ENCODE results near the gene SIRT4.
"Not testable (repeated sequence)": the region's sequence is repeated elsewhere in the genome, so short reads cannot be mapped to it uniquely, and the experiment has no call there.

Gene SIRT4

GRCh38 chr12:120283318-120283717 is 18.8 kb upstream of the SIRT4 start:
- DNase-seq = no peak

DNA sequence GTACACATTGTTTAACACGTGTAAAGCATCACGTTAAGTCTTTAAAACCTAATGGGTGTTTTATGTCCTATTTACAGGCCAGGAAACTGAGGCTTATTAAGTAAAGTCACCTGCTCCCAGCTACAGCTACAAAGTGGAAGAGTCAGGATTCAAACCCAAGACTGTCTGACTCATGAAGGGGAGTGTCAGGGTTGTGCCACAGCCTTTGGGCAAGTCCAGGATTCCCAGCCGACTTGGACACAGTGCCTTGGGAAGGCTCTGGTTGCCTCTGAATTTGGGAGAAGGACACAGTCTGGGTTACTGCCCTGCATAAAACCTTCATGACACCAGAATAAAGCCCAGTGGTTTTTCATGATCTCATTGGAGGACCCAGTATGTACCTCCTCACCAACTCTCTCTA is 17.7 kb upstream of the SIRT4 start:
- no peak for DNase-seq

GRCh38 chr12:120286768-120287490 is 15.2 kb upstream of the SIRT4 start:
- DNase-seq = no peak

DNA sequence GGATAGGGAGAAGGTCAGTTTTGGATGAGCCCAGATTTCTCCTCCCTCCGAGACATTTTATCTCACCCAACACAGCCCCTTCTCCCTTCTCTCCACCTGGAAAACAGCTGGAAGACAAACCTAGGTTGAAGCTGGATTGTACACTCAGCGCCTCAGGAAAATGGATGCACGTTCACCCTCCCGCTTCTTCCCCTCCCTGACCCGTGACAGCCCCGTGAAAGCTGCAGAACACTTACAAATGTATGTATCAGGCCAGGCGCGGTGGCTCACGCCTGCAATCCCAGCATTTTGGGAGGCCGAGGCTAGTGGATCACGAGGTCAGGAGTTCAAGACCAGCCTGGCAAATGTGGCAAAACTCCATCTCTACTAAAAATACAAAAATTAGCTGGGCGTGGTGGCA is 14.6 kb upstream of the SIRT4 start:
- DNase-seq = no peak

DNA sequence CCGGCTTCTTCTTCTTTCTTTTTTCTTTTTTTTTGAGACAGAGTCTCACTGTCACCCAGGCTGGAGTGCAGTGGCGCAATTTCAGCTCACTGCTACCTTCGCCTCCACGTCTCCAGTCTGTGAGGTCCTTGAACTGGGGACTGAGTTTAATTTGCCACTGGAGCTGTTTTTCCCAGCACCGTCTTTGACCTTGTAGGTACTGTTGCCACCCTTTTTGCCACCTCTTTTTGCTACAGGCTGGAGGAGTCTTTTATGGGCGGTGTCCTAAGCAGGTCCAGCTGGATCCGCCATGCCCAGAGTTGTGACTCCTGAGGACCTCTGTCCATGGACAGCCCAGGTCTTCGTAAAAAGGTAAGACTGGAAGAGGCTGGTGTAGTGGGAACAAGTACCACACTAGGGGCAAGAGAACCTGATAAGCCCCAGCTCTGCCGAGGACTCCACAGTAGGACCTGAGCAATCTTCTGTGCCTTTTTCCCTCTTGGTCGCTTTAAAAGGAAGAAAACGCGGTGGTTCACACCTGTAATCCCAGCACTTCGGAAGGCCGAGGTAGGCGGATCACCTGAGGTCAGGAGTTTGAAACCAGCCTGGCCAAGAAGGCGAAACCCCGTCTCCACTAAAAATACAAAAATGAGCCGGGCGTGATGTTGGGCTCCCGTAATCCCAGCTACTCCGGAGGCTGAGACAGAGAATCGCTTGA is 11.4 kb upstream of the SIRT4 start:
- DNase-seq = peak; percentile 46 to 58

DNA sequence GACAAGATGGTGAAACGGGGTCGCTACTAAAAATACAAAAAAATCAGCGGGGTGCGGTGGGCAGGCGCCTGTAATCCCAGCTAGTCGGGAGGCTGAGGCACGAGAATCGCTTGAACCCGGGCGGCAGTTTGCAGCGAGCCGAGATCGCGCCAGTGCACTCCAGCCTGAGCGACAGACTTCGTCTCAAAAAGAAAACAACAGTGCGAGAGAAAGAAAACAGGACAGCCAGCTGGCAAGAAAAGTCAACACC is 9.8 kb upstream of the SIRT4 start:
- DNase-seq = no peak

GRCh38 chr12:120292661-120293531 is 9.2 kb upstream of the SIRT4 start, which contains the start of gene RNU4-1:
Gene RNU4-1, minus strand, starts transcription at chr12:120293237.
- DNase-seq = peak; percentile 72 to 80

DNA sequence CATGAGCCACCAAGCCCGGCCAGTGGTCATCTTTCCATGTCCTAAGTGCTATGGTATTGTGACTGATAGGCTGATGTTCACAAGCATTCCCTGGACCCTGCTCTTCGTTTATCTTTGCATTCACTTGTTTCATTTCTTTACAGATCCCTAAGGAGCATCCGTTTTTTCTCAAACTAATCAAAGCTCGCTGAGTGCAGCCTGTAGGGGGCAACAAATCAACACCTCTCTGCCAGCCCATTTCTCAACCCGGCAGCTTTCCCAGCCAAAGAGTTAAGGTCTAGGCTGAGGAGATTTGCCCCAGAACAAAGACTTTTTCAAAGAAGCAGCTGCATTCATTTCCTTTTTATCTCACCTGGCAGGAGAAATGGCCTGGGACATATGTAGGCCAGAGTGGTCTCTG is 12.1 kb downstream of the SIRT4 start:
- no peak for DNase-seq

DNA sequence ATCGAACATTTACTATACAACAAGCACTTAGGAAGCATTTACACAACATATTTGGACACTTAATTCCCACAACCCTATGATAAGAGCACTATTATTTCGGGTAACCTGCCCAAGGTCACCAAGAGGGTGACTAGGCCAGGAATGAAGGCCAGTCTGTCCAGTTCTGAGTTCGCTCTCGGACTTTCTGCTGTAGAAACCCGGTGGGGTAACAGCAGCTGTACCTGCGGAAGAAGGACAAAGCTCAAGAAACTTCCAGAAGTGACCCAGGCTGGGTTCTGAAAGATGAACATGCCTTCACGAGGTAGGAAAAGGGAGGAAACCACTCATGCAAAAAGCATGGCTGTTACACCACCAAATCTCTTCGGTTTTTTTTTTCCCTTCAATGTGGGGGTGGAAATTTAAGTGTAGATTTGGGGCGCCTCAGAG is 14.7 kb downstream of the SIRT4 start:
- DNase-seq = no peak

DNA sequence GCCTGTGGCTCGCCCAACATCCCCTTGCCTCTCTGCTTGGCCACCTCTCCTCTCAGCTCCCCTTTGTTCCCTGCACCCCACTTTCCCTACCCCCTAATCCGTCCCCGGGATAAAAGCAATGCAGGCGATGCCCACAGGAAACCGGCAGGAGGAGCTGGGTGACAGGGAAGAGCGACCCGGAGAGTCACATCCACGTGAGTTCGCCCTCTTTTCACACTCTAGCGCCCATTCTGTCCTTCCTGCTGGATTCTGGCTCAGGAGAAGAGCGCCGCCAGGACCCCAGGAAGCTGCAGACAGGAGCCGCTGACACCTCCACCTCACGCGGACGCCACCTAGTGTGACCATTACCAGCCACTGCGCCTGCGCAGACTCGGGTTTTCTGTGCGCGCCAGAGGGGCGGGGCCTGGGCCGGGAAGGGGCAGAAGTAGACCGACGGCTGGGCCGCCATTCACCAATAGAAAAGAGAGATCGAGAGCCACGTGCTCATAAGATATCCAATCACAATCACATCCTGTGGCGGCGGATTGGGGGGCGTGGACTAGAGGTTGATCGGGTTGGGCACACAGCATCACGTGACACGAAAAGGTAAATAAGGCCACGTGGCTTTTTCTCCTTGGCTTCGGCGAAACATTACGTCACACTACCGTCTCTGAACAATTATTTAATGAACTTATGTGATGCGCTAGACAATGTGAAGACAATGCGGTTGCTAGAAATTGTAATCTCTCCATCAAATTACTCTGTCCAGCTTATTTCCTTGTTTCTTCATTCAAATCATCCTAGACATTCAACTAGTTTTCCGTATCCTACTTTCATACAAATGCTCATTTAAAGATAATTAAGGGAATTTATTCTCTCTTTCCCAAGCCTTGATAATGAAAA is 15.3 kb downstream of the SIRT4 start:
- DNase-seq = peak; percentile 100

DNA sequence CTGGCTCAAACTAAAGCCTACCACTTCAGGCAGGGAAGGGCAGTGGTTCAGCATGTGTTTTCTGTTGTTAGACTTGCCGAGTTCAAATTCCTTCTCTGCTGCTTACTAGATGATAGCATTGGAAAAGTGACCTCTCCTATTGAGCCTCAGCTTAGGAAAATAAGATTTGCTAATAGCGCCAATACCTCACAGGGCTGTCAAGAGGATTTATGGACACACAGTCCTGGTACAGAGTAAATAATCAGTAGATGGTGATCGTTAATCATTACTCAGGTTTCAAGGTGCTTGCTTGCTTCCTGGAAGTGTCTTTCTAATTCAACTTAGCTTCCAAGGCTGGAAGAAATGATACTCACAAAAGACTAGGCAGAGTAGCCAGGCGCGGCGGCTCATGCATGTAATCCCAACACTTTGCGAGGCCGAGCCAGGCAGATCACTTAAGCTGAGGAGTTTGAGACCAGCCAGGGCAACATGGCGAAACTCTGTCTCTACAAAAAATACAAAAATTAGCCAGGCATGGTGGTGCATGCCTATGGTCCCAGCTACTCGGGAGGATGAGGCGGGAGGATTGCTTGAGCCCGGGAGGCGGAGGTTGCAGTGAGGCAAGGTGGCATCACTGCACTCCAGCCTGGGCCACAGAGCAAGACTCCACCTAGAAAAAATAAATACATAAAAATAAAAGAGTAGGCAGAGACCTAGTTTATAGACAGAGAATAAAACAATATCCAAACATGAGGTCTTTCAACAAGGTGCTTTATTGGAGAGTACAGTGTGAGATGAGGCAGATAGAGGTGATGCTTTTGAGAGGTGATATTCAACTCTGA is 19.5 kb downstream of the SIRT4 start:
- no peak for DNase-seq

DNA sequence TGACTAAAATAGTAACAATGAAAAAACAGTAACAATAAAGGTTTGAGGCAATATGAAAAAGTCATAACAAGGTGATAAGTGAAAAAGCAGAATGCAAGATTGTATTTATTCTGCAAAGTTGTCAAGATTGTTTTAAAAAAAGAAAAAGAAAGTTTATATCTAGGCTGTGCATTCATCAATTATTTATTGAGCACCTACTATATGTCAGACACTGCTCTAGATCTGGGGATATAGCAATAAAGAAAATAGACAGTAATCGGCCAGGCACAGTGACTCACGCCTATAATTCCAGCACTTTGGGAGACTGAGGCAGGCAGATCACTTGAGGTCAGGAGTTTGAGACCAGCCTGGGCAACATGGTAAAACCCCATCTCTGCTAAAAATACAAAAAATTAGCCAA is 21.7 kb downstream of the SIRT4 start:
- DNase-seq = no peak

DNA sequence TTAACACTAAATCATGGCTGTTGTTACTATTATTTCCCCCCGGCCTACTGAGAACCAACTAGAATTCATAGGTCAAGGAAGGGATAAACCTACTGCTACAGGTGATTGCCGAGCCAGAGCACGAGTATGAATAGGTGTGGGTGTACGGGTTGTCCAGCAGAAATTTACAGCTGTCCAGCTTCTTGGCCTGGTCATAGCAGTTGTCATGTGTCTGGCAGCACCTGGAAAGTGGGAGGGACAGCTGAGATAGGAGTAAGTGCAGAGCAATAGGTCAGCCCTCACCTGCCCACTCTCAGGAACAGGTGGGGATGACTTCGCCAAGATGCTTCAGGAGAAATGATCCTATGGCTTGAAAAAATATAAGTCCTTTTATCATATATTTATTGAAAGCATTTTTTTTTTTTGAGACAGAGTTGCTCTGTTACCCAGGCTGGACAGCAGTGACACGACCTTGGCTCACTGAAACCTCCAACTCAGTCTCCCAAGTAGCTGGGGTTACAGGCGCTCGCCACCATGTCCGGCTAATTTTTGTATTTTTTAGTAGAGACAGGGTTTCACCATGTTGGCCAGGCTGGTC is 22.8 kb downstream of the SIRT4 start:
- DNase-seq = no peak

DNA sequence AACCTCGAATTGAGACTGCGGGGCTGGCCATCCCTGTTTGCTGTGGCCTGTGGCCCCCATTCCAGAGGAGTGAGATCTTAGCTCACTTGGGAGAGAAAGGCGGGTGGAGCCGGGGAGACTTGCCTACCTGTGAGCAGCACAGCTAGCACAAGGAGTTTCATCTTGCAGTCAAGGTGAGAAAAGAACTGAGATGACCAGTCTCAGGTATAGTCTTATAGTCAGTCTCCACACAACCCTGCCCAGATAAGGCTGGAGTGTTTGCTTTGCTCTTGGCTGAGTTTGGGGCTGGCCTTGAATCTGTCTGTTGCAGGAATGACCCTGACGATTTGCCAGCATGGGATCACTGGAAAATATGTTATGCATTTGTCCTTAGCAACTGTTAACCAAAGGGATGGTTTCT is 25.5 kb downstream of the SIRT4 start, which contains the start of gene PLA2G1B:
PLA2G1B (minus strand) TSS at position 187 of the 400 bp plus-strand sequence; CDS start at position 161, 26 bp downstream.
- DNase-seq = no peak

DNA sequence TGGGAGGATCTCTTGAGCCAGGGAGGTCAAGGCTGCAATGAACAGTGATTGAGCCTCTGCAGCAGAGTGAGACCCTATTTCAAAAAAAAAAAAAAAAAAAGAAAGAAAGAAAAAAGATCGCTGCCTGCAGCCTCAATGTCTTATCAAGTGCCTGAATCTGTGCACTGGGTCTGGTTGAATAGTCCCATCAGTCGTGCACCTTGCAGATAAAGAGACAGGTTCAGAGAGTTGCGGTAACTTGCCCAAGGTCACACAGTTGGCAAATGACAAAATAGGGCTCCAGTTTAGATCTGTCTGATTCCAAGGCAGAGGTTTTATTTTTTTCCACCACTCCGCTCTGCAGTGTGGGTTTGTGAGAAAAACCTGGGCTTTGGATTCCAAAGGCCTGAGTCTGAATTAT is 26.1 kb downstream of the SIRT4 start:
- DNase-seq = no peak

DNA sequence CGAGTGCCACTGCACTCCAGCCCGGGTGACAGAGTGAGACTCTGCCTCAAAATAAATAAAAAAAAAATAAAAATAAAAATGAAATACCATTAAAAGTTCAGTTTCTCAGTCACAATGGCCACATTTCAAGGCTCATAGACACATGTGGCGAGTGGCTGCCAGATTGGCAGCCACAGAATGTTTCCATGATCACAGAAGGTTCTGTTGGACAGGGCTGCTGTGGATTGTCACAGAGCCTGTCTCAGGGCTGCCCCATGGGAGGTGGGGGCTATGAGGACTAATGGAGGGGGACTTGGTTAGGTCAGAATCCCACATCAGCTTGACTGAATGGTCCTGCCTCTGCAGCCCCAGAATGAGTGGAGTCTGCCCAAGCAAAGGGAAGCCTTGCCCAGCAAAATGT is 29.3 kb downstream of the SIRT4 start:
- no peak for DNase-seq

DNA sequence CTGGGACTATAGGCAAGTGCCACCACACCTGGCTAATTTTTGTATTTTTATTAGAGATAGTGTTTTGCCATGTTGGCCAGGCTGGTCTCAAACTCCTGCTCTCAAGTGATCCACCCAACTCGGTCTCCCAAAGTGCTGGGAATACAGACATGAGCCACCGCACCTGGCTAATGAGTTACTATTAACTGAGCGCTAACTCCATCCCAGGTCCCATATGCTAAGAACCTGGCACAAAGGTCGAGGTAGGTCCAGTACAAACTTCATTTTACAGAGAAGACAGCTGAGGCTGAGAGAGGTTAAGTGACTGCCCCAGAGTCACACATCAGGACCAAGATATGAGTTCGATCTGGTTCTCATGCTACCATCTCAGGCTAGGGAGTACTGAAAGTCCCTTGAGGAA is 29.9 kb downstream of the SIRT4 start:
- no peak for DNase-seq

DNA sequence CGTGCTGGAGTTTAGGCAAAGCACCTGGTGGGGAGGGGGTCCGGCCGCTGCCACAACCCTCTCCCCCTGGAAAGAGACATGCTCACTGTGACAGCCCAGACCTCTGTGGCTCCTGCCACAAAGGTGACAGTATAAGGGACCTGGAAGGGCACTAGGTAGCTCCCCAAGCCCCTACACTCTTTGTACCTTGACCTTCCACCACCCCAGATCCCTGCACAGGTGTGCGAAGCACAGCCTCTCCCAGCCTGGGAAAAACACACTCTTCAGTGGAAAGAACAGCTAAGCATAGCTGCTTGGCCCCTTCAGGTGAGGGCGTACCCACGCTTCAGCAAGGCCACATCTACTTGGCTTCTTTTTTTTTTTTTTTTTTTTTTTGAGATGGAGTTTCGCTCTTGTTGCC is 30.4 kb downstream of the SIRT4 start:
- DNase-seq = no peak

DNA sequence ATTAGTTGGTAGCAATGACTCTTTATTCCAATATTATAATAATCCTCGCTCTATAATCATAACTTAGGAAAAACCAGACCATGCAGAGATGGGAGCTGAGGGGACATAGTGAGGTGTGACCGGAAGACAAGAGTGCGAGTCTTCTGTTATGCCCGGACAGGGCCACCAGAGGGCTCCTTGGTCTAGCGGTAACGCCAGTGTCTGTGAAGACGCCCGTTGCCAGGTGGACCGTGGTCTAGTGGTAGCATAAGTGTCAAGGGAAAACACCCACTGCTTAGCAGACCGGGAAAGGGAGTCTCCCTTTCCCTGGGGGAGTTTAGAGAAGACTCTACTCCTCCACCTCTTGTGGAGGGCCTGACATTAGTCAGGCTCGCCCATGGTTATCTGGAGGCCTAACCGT is 33.3 kb downstream of the SIRT4 start:
- DNase-seq = peak; percentile 23 to 61

DNA sequence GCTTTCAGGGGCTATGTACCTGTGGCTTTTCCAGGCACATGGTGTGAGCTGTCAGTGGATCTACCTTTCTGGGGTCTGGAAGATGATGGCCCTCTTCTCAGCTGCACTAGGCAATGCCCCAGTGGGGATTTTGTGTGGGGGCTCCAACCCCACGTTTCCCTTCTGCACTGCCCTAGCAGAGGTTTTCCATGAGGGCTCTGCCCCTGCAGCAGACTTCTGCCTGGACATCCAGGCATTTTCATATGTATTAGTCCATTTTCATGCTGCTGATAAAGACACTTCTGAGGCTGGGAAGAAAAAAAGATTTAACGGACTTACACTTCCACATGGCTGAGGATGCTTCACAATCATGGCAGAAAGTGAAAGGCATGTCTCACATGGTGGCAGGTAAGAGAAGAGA is 34.3 kb downstream of the SIRT4 start:
- DNase-seq = not testable (repeated sequence)

DNA sequence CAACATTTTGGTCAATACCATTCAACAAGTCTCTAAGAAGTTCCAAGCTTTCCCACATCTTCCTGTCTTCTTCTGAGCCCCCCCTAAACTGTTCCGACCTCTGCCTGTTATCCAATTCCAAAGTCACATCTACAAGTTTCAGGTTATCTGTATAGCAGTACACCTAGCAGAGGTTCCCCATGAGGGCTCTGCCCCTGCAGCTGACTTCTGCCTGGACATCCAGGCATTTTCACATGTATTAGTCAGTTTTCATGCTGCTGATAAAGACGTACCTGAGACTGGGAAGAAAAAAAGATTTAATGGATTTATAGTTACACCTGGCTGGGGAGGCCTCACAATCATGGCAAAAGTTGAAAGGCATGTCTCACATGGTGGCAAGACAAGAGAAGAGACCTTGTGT is 35.6 kb downstream of the SIRT4 start:
- DNase-seq = no peak

All from stimulated activated CD4-positive, alpha-beta T cell treated with anti-CD3 and anti-CD28 coated beads, Interleukin-2, amount 100 ng/mL, for 24 hours (primary cell).